SJCRH30 (cell line): ENCODE measurements around the gene KRT3. TPM values are rescaled to one million over a fixed set of nuclear protein-coding genes. Genes with fewer than 3 reads are reported as not detected.
A peak's percentile ranks its signal among the peaks of the same experiment; 100 is the strongest.

Experiments used
- DNase-seq, 2 experiments: peaks; one replicate each; pipeline ENCODE4 v3.0.0-alpha.2; 2015 to 2020
- H3K27ac ChIP-seq: fragments of 250-450 bp; sonication (Bioruptor Pico); 2 replicates; pipeline ENCODE4 v1.5.1; 2020; ENCODE audit warnings: mild to moderate bottlenecking, moderate library complexity
- H3K27me3 ChIP-seq: fragments of 250-450 bp; sonication (Bioruptor Pico); 2 replicates; pipeline ENCODE4 v1.5.1; 2020; ENCODE audit warnings: mild to moderate bottlenecking, moderate library complexity
- H3K36me3 ChIP-seq: fragments of 250-450 bp; sonication (Bioruptor Pico); 2 replicates; pipeline ENCODE4 v1.5.1; 2020; ENCODE audit warnings: mild to moderate bottlenecking, moderate library complexity
- H3K4me1 ChIP-seq: fragments of 250-450 bp; sonication (Bioruptor Pico); 2 replicates; pipeline ENCODE4 v1.5.1; 2020; ENCODE audit warnings: mild to moderate bottlenecking, moderate library complexity
- H3K4me3 ChIP-seq: fragments of 250-450 bp; sonication (Bioruptor Pico); 2 replicates; pipeline ENCODE4 v1.5.1; 2020; ENCODE audit warnings: mild to moderate bottlenecking, moderate library complexity
- H3K9me3 ChIP-seq: fragments of 250-450 bp; sonication (Bioruptor Pico); replicated peaks from 2 replicates; pipeline ENCODE4 v1.5.1; 2020; ENCODE audit warnings: mild to moderate bottlenecking, moderate library complexity
- total RNA-seq: library from RNA; depleted of rRNA; stranded (reverse); fragments of >200 nt; shearing (Covaris generic); gene quantifications from 2 replicates; pipeline ENCODE4 v1.2.3, GENCODE V29; 2014

The KRT3 gene
- total RNA-seq, 1 experiment from 2014 or later, result not detected

DNA sequence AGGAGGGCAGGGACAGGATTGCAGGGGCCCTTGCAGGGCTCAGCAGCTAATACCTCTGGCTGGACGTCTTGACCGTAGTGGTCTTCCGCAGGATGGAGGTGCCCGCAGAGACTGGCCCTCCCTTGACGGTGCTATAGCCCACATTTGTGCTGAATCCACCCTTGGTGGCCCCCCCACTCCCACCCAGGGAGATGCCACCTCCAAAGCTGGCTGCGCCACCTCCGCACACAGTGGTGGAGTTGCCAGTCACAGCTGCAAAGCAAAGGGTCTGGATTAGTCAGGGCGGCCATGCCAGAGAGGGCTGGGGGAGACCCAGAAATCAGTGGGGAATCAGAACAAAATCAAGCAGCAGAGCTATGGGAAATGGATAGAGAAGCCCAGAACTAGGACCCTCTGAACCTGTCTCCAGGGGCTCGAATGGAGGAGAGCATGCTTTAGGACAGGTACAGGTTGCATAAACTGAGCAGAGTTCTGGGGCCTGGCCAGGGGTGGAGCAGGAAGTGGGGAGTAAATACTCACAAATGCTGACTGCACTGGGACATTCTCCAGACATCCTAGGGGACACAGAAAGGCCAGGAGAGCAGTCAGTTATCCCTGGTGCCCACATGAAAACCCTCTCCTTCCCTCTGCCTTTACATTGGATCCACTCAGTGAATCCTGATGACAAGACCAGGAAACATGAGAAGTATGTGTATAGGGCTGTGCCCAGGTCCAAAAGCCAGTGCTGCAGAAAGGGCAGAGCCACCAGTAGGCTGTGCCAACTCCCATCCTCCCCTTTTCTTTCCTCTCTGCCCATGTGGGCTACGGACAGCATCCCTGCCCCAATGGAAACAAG is 26.1 kb upstream of the KRT3 start:
- no peak for DNase-seq
- Histone ChIP-seq H3K27ac (no peak overlapping the region), H3K36me3 (no peaks in the 10 kb centered on the region), H3K4me3 (no peak overlapping the region), H3K9me3 (no peaks in the 10 kb centered on the region), H3K4me1 (peaks cover 4% of the 10 kb centered on the region; the same call in 1 of the 2 replicates), H3K27me3 (peaks cover 14% of the 10 kb centered on the region; the same call in 1 of the 2 replicates)

DNA sequence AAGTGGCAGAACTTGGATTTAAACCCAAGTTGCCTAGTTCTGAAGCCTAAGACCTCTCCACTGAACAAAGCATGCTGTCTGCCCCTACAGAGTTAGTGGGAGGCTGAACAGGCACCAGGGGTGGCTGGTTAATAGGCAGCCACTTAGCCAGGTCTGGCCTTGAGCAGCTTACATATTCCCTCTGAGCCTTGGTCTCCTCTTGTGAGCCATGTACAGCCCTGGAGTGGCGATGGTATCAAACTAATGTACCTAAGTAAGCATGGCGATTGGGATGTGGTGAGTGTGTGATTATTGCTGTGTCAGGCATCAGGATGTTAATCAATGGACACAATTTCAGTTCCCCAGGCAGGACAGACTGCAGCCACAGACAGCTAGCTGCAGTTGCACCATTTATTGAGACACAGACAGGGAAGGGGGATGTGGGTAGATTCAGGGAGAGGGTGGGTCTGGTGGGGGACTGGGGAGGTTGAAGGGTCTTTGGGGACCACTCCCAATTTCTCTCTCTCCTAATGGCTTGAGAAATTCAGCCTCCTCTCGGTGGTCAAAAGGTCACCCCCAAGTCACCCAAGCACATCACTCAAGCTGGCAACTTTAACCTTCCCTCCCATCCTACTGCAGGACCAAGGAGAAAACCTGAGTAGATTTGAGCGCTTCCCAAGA is 25.3 kb upstream of the KRT3 start:
- no peak overlapping the region for H3K27ac ChIP-seq
- DNase-seq, result no peak
- H3K4me3 ChIP-seq, result no peak overlapping the region
- peaks cover 4% of the 10 kb centered on the region; the same call in 1 of the 2 replicates for H3K4me1 ChIP-seq
- no peaks in the 10 kb centered on the region for H3K9me3 ChIP-seq
- H3K27me3 ChIP-seq, result peaks cover 14% of the 10 kb centered on the region; the same call in 1 of the 2 replicates
- no peaks in the 10 kb centered on the region for H3K36me3 ChIP-seq

DNA sequence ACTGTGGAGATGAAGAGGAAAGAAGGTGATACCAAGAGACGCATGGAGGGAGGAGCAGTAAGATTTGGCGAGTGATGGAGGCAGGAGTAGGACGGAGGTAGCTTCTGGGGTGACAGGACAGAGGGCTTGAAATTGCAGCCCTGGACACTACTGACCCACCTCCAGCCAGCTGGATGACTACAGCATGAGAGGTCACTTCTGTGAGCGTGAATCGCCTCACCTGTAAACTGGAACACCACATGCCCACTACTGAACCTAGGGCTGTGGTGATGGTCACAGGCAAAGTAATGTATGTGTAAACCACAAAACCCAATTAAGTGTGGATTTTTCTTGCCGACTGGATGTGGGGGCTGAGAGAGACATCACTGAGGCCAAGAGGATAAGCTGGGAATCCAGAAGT is 24.6 kb upstream of the KRT3 start:
- H3K27ac ChIP-seq, result no peak overlapping the region
- no peaks in the 10 kb centered on the region for H3K9me3 ChIP-seq
- peaks cover 4% of the 10 kb centered on the region; the same call in 1 of the 2 replicates for H3K4me1 ChIP-seq
- H3K4me3 ChIP-seq, result no peak overlapping the region
- DNase-seq, result no peak
- H3K36me3 ChIP-seq, result no peaks in the 10 kb centered on the region
- peaks cover 14% of the 10 kb centered on the region; the same call in 1 of the 2 replicates for H3K27me3 ChIP-seq

DNA sequence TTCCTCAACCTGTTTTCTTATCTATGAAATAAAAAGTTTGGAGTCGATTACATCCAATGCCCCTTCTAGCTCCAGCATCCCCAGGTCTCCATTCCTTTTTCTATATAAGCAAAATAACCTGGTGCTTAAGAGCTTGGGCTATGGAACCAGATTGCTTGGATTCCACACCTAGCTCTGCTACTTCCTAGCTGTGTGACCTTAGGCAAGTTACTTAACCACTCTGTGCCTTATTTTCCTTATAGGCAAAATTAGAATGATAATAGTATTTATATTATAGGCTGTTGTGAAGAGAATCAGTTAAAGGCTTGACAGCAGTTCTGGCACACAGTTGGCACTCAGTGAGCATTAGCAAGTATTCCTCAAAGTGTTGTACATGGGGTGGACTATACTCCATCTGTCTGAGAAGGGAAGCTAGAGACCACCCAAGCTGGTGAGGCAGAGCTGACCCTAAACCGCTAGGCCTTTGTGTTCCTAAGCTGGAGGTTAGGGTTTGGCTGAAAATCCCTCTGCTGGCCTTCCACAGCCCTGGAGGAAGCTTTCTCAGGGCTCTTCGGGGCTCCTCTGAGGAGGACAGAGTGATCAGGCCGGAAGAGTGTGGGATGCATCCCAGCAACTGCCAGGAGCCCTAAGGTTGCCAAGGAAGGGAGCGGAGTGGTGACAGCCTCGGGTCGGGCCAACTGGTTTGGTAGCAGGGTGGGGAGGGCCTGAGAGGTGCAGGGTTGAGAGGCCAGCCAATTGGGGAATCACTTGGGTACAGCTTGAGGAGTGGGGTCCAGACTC is 24.0 kb upstream of the KRT3 start:
- H3K36me3 ChIP-seq, result no peaks in the 10 kb centered on the region
- H3K27ac ChIP-seq, result no peak overlapping the region
- no peaks in the 10 kb centered on the region for H3K9me3 ChIP-seq
- H3K27me3 ChIP-seq, result peaks cover 14% of the 10 kb centered on the region; the same call in 1 of the 2 replicates
- peaks cover 4% of the 10 kb centered on the region; the same call in 1 of the 2 replicates for H3K4me1 ChIP-seq
- no peak for DNase-seq
- no peak overlapping the region for H3K4me3 ChIP-seq

DNA sequence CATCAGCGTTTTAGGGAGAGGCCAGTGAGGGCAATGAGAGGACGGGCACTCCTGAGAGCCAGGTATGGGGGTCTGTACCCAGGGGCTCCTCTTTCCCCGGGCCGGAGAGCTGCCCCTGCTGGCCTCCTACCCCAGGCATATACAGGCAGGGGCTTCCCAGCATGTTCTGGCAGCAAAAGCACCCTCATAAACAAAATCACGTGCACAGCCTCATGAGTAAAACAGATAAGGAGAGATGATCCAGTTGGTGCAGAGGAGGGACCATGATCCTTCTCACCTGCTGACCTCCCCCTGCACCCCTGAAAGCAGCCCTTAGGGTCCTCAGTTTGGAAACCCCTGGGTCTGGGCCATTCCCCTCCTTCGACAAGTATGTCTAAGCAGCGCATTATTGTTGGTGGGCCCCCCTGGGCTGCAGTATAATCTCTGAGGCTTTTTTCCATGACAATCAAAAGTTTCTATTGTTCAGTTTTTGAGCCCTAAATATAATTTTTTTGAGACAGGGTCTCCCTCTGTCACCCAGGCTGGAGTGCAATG is 23.0 kb upstream of the KRT3 start:
- H3K4me1 ChIP-seq, result peaks cover 4% of the 10 kb centered on the region; the same call in 1 of the 2 replicates
- H3K36me3 ChIP-seq, result no peaks in the 10 kb centered on the region
- no peak overlapping the region for H3K4me3 ChIP-seq
- H3K27me3 ChIP-seq, result peaks cover 14% of the 10 kb centered on the region; the same call in 1 of the 2 replicates
- no peak overlapping the region for H3K27ac ChIP-seq
- H3K9me3 ChIP-seq, result no peaks in the 10 kb centered on the region
- DNase-seq, result no peak

DNA sequence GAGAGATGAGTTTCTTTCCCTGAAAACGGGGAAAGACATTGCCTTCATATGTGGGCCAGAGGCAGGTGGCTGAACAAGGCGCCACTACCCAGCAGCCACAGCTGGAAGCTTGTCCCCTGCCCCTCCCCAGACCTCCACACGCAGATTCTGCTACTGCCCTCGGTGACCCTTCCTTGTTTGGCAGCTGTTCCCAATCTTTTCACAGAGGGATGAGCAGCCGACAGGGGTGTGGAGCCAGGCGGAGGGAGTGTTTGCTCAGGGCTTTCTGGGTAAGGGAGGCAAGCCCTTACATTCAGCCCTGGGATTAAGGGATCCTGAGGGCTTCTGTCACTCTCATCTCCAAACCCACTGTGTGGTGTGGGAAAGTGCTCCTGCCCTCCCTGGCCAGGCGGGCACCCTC is 22.5 kb upstream of the KRT3 start:
- Histone ChIP-seq H3K4me1 (peaks cover 4% of the 10 kb centered on the region; the same call in 1 of the 2 replicates), H3K9me3 (no peaks in the 10 kb centered on the region), H3K4me3 (no peak overlapping the region), H3K36me3 (no peaks in the 10 kb centered on the region), H3K27ac (no peak overlapping the region), H3K27me3 (peaks cover 14% of the 10 kb centered on the region; the same call in 1 of the 2 replicates)
- DNase-seq, result peak; percentile 72 to 76

DNA sequence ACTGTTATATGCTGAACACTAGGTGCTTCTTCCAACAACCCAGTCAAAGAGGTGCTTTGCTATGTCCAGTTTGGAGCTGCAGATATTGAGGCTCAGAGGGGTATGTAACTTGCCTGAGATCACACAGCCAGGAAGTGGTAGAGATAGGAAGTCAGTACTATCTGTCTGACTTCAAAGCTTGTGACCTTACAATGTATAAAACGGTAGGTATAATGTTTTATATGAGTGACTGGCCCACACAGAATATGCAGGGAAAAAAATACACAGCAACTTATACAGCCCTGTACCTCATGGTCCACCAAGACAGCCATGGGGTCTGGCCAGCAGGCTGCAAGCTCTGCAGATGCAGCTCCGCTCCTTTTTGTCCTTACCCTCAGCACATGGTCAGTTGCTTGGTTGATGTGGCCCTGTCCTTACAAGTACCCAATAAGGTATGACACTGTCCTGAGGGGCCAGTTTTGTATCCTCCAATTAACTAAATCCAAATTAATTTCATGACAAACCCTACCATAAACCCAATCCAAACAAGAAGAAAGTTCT is 21.9 kb upstream of the KRT3 start:
- no peak for DNase-seq
- Histone ChIP-seq H3K27ac (no peak overlapping the region), H3K4me3 (no peak overlapping the region), H3K4me1 (peaks cover 4% of the 10 kb centered on the region; the same call in 1 of the 2 replicates), H3K36me3 (no peaks in the 10 kb centered on the region), H3K9me3 (no peaks in the 10 kb centered on the region), H3K27me3 (peaks cover 10% of the 10 kb centered on the region; the same call in 1 of the 2 replicates)

DNA sequence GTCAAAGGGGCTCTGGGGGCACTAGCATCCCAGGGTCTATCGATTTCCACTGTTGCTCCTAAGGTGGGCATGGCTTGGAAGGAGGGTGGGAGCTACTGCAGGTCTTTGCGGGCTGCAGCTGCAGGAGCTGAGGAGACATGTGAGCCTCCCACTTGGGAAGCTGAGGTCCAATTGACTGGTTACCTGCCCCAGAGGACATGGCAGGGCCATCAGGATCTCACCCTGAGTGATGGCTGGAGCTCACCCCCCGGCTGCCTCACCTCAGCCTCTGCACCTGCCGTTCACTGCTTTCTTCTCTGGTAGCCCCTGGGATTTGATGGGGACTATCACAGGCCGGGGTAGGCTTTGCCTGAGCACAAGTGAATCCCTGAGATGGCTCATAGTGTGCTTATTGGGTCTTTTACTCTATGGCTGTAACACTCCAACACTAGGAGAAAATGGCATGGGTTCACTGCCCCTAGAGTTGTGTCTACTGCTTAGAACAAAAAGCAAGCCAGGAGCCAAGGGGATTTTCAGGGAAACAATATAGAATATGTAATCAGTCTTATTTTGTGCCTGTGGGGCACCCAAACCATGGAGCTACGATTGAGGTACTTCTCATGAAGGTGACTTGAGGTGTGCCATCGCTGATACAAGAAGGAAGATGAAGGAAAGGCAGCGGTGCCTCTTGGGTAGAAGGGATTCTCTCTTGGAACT is 21.2 kb upstream of the KRT3 start:
- H3K27me3 ChIP-seq, result peaks cover 9% of the 10 kb centered on the region; the same call in 1 of the 2 replicates
- no peak for DNase-seq

DNA sequence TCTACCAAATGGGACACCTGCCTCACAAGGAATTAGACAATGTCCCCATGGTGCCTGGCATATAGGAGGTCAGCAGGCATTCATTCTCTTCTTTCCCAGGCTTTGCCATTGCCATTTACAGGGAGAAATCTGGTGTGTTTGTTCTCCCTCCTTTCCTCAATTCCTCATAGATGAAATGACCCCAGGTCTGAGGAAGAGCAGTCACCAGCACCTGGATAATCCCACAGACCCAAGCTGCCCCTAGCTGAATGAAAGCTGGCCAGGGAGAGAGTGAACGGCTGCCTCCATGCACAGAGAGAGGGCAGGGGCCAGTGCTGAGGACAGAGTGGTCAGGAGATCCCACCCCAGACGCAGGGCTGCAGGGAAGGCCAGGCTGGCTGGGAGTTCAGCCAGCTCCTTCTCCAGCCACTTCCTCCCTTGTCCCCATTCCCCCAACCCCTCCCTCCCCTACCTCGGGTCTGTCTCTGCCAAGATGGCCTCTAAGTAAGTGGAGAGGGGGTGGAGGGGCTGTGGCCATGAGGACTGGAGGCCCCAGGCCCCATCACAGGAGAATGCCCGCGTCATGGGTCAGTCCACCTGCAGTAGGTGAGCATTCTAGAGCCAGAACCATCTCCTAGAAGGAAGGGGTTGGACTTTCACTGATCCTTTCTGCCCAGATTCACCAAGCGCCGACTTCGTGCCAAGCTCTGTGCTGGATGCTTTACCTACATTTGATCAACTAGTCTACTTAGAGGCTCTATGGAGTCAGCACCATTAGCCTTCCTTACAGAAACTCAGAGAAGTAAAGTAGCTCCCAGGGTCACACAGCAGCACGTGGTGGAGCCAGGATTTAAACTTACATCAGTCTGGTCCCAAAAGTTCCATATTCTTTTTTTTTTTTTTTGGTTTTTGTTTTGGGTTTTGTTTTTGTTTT is 20.0 kb upstream of the KRT3 start:
- H3K4me3 ChIP-seq, result no peak overlapping the region
- no peak overlapping the region for H3K27ac ChIP-seq
- peaks cover 4% of the 10 kb centered on the region; the same call in 1 of the 2 replicates for H3K4me1 ChIP-seq
- H3K9me3 ChIP-seq, result no peaks in the 10 kb centered on the region
- no peak for DNase-seq
- peaks cover 7% of the 10 kb centered on the region; the same call in 1 of the 2 replicates for H3K27me3 ChIP-seq
- no peaks in the 10 kb centered on the region for H3K36me3 ChIP-seq

More for the DNA sequence above, 21.2 kb upstream of the KRT3 start:
- peaks cover 4% of the 10 kb centered on the region; the same call in 1 of the 2 replicates for H3K4me1 ChIP-seq
- H3K4me3 ChIP-seq, result no peak overlapping the region
- no peaks in the 10 kb centered on the region for H3K9me3 ChIP-seq
- H3K27ac ChIP-seq, result no peak overlapping the region
- H3K36me3 ChIP-seq, result no peaks in the 10 kb centered on the region

DNA sequence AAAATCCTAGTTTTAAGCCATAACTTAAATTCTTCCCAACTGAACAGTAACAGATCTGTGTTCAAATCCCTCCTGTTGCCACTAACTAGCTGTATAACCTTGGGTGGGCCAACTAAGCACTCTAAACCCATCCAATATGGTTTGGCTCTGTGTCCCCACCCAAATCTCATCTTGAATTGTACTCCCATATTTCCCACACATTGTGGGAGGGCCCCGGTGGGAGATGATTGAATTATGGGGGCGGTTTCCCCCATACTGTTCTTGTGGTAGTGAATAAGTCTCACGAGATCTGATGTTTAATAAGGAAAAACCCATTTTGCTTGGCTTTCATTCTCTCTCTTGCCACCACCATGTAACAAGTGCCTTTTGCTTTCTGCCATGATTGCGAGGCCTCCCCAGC is 19.2 kb upstream of the KRT3 start:
- no peak for DNase-seq

DNA sequence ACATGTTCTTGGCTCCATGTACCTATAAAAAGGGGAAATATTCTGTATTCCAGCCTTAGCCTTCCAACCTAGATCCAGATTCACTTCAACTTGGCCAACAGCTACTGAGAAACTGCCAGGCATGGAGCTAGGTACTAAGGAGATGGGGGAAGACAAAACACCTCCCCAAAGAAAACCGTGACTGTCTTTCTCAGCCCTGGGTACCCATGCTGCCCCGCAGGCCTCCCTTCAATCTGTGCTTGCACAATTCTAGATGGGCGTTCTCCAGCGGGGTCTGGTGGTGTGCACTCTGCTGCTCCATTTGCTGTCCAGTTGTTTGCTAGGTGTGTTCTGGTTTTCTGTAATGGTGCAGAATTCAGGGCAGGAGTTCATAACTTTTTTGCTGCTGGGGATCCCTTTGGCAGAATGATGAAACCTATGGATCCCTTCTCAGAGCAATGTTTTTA is 18.8 kb upstream of the KRT3 start:
- Histone ChIP-seq H3K4me3 (no peak overlapping the region), H3K36me3 (no peaks in the 10 kb centered on the region), H3K27me3 (no peaks in the 10 kb centered on the region), H3K9me3 (no peaks in the 10 kb centered on the region), H3K27ac (no peak overlapping the region), H3K4me1 (peaks cover 4% of the 10 kb centered on the region; the same call in 1 of the 2 replicates)
- DNase-seq, result no peak

More for the DNA sequence above, 19.2 kb upstream of the KRT3 start:
- no peak overlapping the region for H3K4me3 ChIP-seq
- no peaks in the 10 kb centered on the region for H3K9me3 ChIP-seq
- H3K36me3 ChIP-seq, result no peaks in the 10 kb centered on the region
- peaks cover 4% of the 10 kb centered on the region; the same call in 1 of the 2 replicates for H3K4me1 ChIP-seq
- no peak overlapping the region for H3K27ac ChIP-seq
- H3K27me3 ChIP-seq, result no peaks in the 10 kb centered on the region

DNA sequence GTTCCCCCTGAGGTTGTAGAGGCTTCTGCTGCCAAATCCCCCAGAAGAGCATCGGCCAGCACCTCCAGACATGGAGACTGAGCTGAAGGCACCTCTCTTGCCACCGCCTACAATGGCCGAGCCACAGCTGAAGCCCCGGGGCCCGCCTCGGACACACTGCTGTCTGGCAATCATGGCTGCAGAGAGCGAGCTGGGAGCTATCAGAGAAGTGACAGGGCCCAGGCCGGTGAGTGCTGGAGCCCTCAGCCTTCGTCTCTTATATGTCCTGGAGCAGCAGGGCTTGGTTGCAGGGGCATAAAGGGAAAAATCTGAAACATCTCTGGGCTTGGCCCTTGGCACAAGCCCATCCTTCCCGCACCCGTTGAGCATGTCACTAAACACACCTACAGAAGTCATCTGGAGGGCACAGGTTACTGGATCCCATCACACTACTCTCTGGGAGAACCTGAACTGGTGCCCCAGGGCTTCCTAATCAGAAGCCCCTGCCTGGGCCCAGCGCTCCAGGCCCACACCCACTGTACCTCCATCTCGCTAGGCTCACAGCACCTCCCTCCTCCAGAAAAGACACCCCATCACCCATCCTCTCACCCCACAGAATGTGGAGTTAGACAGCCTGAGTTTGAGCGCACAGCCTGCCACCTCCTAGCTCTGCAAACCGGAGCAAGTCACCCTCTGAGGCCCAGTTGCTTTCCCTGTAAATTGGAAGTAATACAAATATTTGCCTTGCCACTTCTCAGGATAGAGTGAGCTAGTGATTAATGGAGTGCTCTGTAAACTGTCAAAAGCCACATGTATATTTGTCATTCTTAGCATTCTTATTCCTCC is 18.2 kb upstream of the KRT3 start, which contains the start of gene KRT4:
KRT4 (minus strand) TSS at position 232 of the 825 bp plus-strand sequence; CDS start at position 174, 58 bp downstream.
- DNase-seq, result no peak

More for the DNA sequence above, 18.2 kb upstream of the KRT3 start, which contains the start of gene KRT4:
- no peak within 1 kb of the TSS for H3K27ac ChIP-seq
- peaks cover 4% of the 10 kb centered on the region; the same call in 1 of the 2 replicates for H3K4me1 ChIP-seq
- no peaks in the 10 kb centered on the region for H3K36me3 ChIP-seq
- H3K4me3 ChIP-seq, result no peak within 1 kb of the TSS
- no peaks in the 10 kb centered on the region for H3K9me3 ChIP-seq
- no peaks in the 10 kb centered on the region for H3K27me3 ChIP-seq
